Neural cell (in vitro differentiated cells): ENCODE measurements around the gene UQCRC1. TPM values are rescaled to one million over a fixed set of nuclear protein-coding genes. Genes with fewer than 3 reads are reported as not detected.

Experiments used
- H2AFZ ChIP-seq: fragments of 200-600, 300-800 bp; sonication (generic), shearing (Covaris generic); 2 replicates; pipeline ENCODE4 v1.6.0; 2014; ENCODE audit warnings: low read depth, mild to moderate bottlenecking, antibody characterized with exemption, low read length, moderate library complexity
- H3F3A ChIP-seq: fragments of 200-600 bp; shearing (Covaris generic); 2 replicates; pipeline ENCODE4 v1.6.1; 2016; ENCODE audit warnings: mild to moderate bottlenecking, moderate library complexity, mixed read lengths, antibody characterized with exemption, low read length; ENCODE audit not compliant: insufficient read depth, poor library complexity, severe bottlenecking
- H3K27ac ChIP-seq: fragments of 200-600, 300-800 bp; sonication (generic), shearing (Covaris generic); 2 replicates; pipeline ENCODE4 v1.5.1; 2014; ENCODE audit warnings: mild to moderate bottlenecking, low read length, moderate library complexity
- H3K27me3 ChIP-seq: fragments of 300-800, 200-600 bp; sonication (generic), shearing (Covaris generic); 2 replicates; pipeline ENCODE4 v1.6.0; 2014; ENCODE audit warnings: mild to moderate bottlenecking, low read depth, low read length, moderate library complexity; ENCODE audit not compliant: insufficient read depth
- H3K36me3 ChIP-seq: fragments of 300-800, 200-600 bp; sonication (generic), shearing (Covaris generic); 2 replicates; pipeline ENCODE4 v1.5.1; 2014; ENCODE audit warnings: mild to moderate bottlenecking, antibody characterized with exemption, low read length, moderate library complexity; ENCODE audit not compliant: insufficient read depth
- H3K4me2 ChIP-seq: fragments of 300-800, 200-600 bp; sonication (generic), shearing (Covaris generic); 2 replicates; pipeline ENCODE4 v1.6.0; 2014; ENCODE audit warnings: mild to moderate bottlenecking, low read length
- H3K4me3 ChIP-seq: fragments of 300-800, 200-600 bp; sonication (generic), shearing (Covaris generic); 2 replicates; pipeline ENCODE4 v1.5.1; 2014; ENCODE audit warnings: mild to moderate bottlenecking, low read length, moderate library complexity
- H3K79me2 ChIP-seq: fragments of 200-600 bp; shearing (Covaris generic); replicated peaks from 2 replicates; pipeline ENCODE4 v1.6.0; 2014; ENCODE audit warnings: mild to moderate bottlenecking, low read length, moderate library complexity; ENCODE audit not compliant: insufficient read depth
- H3K9ac ChIP-seq: fragments of 300-800, 200-600 bp; sonication (generic), shearing (Covaris generic); 2 replicates; pipeline ENCODE4 v1.6.1; 2016; ENCODE audit warnings: mild to moderate bottlenecking, low read length, mixed read lengths
- H3K9me2 ChIP-seq: fragments of 200-600 bp; shearing (Covaris generic); 2 replicates; pipeline ENCODE4 v1.6.1; 2016; ENCODE audit warnings: mild to moderate bottlenecking, low read length, mixed read lengths; ENCODE audit not compliant: insufficient read depth
- H3K9me3 ChIP-seq: fragments of 200-600, 300-800 bp; sonication (generic), shearing (Covaris generic); 2 replicates; pipeline ENCODE4 v1.6.1; 2016; ENCODE audit warnings: mild to moderate bottlenecking, mixed run types, low read length, moderate library complexity, mixed read lengths
- H4K20me1 ChIP-seq: fragments of 200-600 bp; shearing (Covaris generic); 2 replicates; pipeline ENCODE4 v1.6.1; 2016; ENCODE audit warnings: mild to moderate bottlenecking, mixed run types; ENCODE audit not compliant: insufficient read depth
- EP300 ChIP-seq: fragments of 450-650 bp; conservative IDR thresholded peaks from 2 replicates; pipeline ENCODE4 v1.6.1; 2014; ENCODE audit warnings: antibody characterized with exemption, mild to moderate bottlenecking, moderate library complexity; ENCODE audit not compliant: poor library complexity, severe bottlenecking
- EZH2 ChIP-seq: fragments of 200-600, 300-800 bp; shearing (Covaris generic), sonication (generic); IDR thresholded peaks from 2 replicates; pipeline ENCODE4 v1.6.1; 2014; ENCODE audit warnings: antibody characterized with exemption, low read length, borderline replicate concordance, mild to moderate bottlenecking; ENCODE audit not compliant: insufficient read depth, poor library complexity, severe bottlenecking
- MXI1 ChIP-seq: fragments of 450-650 bp; conservative IDR thresholded peaks from 2 replicates; pipeline ENCODE4 v1.6.1; 2014; ENCODE audit warnings: antibody characterized with exemption, mild to moderate bottlenecking; ENCODE audit not compliant: poor library complexity, severe bottlenecking
- POLR2AphosphoS5 ChIP-seq: IDR thresholded peaks from 2 replicates; pipeline ENCODE4 v1.6.1; 2012
- RAD21 ChIP-seq: fragments of 450-650 bp; conservative IDR thresholded peaks from 2 replicates; pipeline ENCODE4 v1.6.1; 2014; ENCODE audit warnings: antibody characterized with exemption, mild to moderate bottlenecking, moderate library complexity
- SMC3 ChIP-seq: fragments of 450-650 bp; conservative IDR thresholded peaks from 2 replicates; pipeline ENCODE4 v1.6.1; 2014; ENCODE audit warnings: antibody characterized with exemption, mild to moderate bottlenecking, moderate library complexity; ENCODE audit not compliant: poor library complexity
- TAF1 ChIP-seq: IDR thresholded peaks from 2 replicates; pipeline ENCODE4 v1.6.1; 2012; ENCODE audit warnings: low read depth
- polyA plus RNA-seq: library from polyadenylated mRNA; depleted of rRNA; stranded (reverse); fragments of >200 nt; gene quantifications from 2 replicates; pipeline ENCODE4 v1.2.3, GENCODE V29; 2014
- TF ChIP-seq, protein P1 (sequence below): fragments of 450-650 bp; IDR thresholded peaks from 2 replicates; pipeline ENCODE4 v1.5.1; 2014; ENCODE audit warnings: antibody characterized with exemption, mild to moderate bottlenecking, moderate library complexity; ENCODE audit not compliant: poor library complexity, severe bottlenecking
- TF ChIP-seq, protein P2 (sequence below): IDR thresholded peaks from 2 replicates; pipeline ENCODE4 v1.6.1; 2012; ENCODE audit warnings: borderline replicate concordance

Gene UQCRC1
- polyA plus RNA-seq, 1 donor from 2014 or later, result 333 TPM

DNA sequence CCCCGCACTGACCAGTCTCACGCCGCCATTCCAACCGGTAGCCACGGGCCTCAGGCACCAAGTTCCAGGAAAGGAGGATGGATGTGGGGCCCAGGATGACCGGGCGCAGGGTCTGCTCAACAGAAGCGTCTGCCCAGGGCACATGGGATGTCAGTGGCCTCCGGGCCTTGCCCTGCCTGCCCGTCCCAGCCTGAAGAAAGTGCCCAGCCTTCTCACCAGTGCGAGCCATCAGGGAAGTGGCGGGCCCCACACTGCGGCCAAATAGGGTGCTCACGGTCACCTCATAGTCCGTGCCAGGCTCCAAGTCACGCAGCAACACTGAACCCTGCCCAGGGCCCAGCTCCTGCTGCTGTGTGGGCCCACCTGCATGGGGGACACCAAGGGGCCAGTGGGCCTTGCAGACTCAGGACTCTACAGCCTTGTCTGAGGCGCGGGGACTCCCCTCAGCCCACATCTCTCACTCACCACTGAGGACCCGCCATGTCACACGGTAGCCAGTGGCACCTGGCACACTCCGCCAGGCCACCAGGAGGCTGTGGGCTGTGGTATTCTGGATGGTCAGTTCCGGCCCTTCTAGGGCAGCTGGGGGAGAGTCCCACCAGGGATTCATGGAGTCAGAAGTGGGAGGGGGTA lies 17.4 kb downstream of the UQCRC1 start:
- Histone ChIP-seq H3K4me3 (no peak overlapping the region), H3K79me2 (no peaks in the 10 kb centered on the region), H3K9ac (no peak overlapping the region), H2AFZ (no peak overlapping the region), H3K27me3 (no peaks in the 10 kb centered on the region), H3K9me3 (no peaks in the 10 kb centered on the region), H3F3A (no peaks in the 10 kb centered on the region), H3K4me2 (no peak overlapping the region), H4K20me1 (no peaks in the 10 kb centered on the region), H3K36me3 (no peaks in the 10 kb centered on the region), H3K9me2 (no peaks in the 10 kb centered on the region), H3K27ac (no peak overlapping the region)
- TF ChIP-seq RAD21, result no peak
- TF ChIP-seq MXI1, result no peak
- TF ChIP-seq TAF1, result no peak
- TF ChIP-seq, protein P1, sequence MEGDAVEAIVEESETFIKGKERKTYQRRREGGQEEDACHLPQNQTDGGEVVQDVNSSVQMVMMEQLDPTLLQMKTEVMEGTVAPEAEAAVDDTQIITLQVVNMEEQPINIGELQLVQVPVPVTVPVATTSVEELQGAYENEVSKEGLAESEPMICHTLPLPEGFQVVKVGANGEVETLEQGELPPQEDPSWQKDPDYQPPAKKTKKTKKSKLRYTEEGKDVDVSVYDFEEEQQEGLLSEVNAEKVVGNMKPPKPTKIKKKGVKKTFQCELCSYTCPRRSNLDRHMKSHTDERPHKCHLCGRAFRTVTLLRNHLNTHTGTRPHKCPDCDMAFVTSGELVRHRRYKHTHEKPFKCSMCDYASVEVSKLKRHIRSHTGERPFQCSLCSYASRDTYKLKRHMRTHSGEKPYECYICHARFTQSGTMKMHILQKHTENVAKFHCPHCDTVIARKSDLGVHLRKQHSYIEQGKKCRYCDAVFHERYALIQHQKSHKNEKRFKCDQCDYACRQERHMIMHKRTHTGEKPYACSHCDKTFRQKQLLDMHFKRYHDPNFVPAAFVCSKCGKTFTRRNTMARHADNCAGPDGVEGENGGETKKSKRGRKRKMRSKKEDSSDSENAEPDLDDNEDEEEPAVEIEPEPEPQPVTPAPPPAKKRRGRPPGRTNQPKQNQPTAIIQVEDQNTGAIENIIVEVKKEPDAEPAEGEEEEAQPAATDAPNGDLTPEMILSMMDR, result no peak
- no peak for TF ChIP-seq POLR2AphosphoS5
- no peak for TF ChIP-seq EZH2
- TF ChIP-seq, protein P2, sequence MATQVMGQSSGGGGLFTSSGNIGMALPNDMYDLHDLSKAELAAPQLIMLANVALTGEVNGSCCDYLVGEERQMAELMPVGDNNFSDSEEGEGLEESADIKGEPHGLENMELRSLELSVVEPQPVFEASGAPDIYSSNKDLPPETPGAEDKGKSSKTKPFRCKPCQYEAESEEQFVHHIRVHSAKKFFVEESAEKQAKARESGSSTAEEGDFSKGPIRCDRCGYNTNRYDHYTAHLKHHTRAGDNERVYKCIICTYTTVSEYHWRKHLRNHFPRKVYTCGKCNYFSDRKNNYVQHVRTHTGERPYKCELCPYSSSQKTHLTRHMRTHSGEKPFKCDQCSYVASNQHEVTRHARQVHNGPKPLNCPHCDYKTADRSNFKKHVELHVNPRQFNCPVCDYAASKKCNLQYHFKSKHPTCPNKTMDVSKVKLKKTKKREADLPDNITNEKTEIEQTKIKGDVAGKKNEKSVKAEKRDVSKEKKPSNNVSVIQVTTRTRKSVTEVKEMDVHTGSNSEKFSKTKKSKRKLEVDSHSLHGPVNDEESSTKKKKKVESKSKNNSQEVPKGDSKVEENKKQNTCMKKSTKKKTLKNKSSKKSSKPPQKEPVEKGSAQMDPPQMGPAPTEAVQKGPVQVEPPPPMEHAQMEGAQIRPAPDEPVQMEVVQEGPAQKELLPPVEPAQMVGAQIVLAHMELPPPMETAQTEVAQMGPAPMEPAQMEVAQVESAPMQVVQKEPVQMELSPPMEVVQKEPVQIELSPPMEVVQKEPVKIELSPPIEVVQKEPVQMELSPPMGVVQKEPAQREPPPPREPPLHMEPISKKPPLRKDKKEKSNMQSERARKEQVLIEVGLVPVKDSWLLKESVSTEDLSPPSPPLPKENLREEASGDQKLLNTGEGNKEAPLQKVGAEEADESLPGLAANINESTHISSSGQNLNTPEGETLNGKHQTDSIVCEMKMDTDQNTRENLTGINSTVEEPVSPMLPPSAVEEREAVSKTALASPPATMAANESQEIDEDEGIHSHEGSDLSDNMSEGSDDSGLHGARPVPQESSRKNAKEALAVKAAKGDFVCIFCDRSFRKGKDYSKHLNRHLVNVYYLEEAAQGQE, result no peak
- TF ChIP-seq SMC3, result no peak
- TF ChIP-seq EP300, result no peak

DNA sequence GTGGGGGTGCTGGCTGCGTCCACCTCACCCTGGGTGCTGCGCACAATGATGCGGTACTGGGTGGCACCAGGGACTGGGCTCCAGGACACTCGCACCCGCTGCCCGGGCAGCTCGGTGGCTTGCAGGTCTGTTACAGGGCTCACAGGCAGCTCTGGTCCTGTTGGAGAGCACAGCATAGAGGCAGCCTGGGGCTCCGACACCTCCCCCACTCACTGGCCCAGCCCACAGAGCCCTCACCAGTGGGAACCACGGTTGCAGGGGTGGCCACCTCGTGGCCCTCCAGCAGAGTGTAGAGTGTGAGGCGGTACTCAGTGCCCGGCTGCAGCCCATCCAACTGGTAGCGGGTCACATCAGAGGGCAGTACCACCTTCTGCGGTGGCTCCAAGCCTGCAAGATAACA lies 18.0 kb downstream of the UQCRC1 start:
- H3F3A ChIP-seq, result no peaks in the 10 kb centered on the region
- no peaks in the 10 kb centered on the region for H3K79me2 ChIP-seq
- H3K9me3 ChIP-seq, result no peaks in the 10 kb centered on the region
- TF ChIP-seq MXI1 (no peak), TAF1 (no peak), EP300 (no peak), SMC3 (no peak), RAD21 (no peak), EZH2 (no peak), POLR2AphosphoS5 (no peak)
- TF ChIP-seq, protein P2, result no peak
- TF ChIP-seq, protein P1, result no peak
- H3K9ac ChIP-seq, result no peak overlapping the region
- no peaks in the 10 kb centered on the region for H3K27me3 ChIP-seq
- no peak overlapping the region for H3K27ac ChIP-seq
- no peaks in the 10 kb centered on the region for H4K20me1 ChIP-seq
- no peaks in the 10 kb centered on the region for H3K36me3 ChIP-seq
- no peak overlapping the region for H2AFZ ChIP-seq
- no peaks in the 10 kb centered on the region for H3K9me2 ChIP-seq
- no peak overlapping the region for H3K4me3 ChIP-seq
- no peak overlapping the region for H3K4me2 ChIP-seq
